Epithelial cell of esophagus (primary cell): ENCODE data around the gene CASP3.

Experiments used
- DNase-seq: peaks from one replicate; pipeline ENCODE4 v3.0.0; 2010; ENCODE audit warnings: low read depth
- H3K4me3 ChIP-seq: 2 replicates; pipeline ENCODE4 v1.5.1; 2011; ENCODE audit warnings: mild to moderate bottlenecking, low read length, control low read depth
- CTCF ChIP-seq: IDR thresholded peaks from 2 replicates; pipeline ENCODE4 v1.5.1; 2011; ENCODE audit warnings: low read depth, mild to moderate bottlenecking, low read length, control low read depth, inconsistent platforms; ENCODE audit not compliant: insufficient read depth; ENCODE audit errors: missing control alignments

The CASP3 gene

GRCh38 chr4:184688447-184688846 is 39.2 kb upstream of the CASP3 start:
- no peak overlapping the region for H3K4me3 ChIP-seq
- no peak for TF ChIP-seq CTCF
- DNase-seq: peak; percentile 98

DNA sequence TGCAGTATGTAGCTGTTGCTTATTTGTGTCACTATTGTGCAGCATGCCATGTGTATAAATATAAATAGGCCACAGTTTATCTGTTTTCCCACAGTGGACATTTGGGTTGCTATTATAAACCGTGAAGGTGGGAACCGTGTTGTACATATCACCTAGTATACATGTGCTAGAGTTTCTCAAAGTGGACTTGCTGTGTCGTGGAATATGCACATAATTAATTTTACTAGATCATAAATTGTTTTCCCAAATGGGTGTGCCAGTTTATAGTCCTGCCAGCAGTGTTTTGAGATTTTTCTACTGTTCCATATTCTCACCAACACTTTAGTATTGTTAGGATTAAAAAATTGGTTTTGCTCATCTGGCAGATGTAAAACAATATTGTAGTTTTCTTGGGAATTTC is 38.8 kb upstream of the CASP3 start:
- TF ChIP-seq CTCF: no peak
- H3K4me3 ChIP-seq: no peak overlapping the region
- DNase-seq: no peak

DNA sequence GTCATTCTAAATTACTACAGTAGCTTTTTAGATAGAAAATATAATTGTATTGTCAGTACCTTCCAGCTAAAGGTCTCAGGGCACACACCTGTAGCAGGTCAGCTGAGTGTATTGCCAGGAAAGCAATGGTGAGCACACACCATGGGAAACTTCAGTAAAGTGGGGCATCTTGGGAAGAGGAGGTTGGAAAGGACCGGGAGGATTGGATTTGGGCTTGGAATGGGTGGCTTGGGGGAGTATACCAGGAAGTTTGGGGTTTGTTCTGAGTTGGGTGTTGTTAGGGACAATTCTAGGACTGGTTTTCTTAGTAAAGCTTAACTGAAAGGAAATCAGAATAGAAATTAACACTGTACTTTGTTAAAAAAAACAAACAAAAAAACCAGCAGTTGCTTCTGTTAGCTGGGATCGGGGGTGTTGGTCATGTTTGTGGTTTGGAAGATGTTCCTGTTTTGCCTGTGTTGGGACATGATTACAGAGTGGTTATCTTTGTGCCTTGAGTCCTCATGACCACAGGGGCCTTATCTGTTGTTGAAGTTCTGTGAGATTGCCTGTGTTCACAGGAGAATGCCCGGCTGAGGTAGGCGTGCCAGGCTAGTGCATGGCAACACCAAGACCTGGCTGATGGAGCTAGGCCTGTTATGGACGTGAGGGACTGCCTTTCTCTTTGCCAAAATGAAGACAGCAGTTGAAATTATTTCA is 35.4 kb upstream of the CASP3 start:
- DNase-seq: peak; percentile 15
- H3K4me3 ChIP-seq: no peak overlapping the region
- TF ChIP-seq CTCF: no peak

DNA sequence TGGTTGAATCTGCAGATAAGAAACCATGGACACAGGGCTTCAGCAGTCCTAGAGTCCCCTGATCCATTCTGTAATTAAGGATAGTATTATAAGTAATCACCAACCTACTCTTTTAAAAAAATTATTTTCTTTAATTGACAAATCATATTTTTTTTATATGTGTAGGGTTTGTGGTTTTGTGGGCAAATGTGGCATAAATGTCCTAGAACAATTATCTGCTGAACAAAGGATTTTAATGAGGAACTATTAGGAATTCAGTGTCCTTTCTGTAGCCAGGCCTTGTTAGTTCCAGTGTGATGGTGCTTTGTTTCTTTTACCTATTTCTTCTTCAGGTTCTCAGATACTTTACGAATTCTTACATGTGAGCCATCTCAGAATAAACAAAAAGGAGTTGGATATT is 32.7 kb upstream of the CASP3 start:
- no peak for TF ChIP-seq CTCF
- no peak overlapping the region for H3K4me3 ChIP-seq
- no peak for DNase-seq

DNA sequence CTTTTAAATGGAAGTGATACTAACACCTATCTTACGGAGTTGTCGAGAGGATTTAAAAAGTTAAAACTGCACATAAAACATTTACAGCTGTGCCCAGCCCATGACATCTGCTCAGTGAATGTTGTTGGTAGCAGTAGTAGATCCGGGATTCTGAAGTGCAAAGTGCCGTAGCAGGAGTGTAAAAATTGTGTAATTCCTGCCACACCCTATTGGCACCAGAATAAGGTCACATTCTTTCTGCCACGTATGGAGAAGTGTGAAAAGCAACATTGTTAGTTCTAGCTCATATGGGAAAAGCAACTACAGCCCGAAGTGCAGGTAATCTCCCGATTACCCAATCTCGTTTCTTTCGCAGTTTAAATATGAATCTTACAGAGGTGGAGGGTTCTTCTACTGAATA is 31.5 kb upstream of the CASP3 start:
- TF ChIP-seq CTCF: no peak
- peak; percentile 61 for DNase-seq
- H3K4me3 ChIP-seq: no peak overlapping the region

GRCh38 chr4:184675821-184676492 is 26.7 kb upstream of the CASP3 start:
- TF ChIP-seq CTCF: no peak
- no peak overlapping the region for H3K4me3 ChIP-seq
- no peak for DNase-seq

DNA sequence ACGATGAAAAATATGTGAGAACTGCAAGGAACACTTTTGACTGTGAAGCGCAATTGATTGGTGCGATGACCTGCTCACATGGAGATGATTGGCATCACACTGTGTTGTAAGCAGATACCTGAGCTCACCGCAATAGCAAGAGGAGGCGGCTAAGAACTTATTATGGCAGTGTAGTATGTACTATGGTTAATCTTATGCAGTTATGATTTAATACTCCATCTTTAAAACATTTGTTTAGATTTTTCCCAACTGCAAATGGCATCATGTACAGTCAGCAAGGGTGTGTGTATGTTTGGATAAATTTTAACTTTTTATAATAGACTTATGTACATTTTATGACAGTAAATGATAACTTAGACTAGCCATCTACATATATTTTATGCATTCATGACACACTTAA is 25.8 kb upstream of the CASP3 start:
- H3K4me3 ChIP-seq: no peak overlapping the region
- TF ChIP-seq CTCF: no peak

More for the DNA sequence above, 25.8 kb upstream of the CASP3 start:
- DNase-seq: no peak
